HepG2 (cell line): ENCODE data around the gene ZCCHC7. TPM values are rescaled to one million over a fixed set of nuclear protein-coding genes. Genes with fewer than 3 reads are reported as not detected.

Source experiments
- ATAC-seq: fragments of 200-7000 bp; cut with Tn5 transposase; 3 replicates; pipeline ENCODE4 v1.9.1; 2020; ENCODE audit warnings: mild to moderate bottlenecking, moderate library complexity
- BruUV-seq: library from RNA; stranded (reverse); fragments of 400-500 nt; replicated peaks from 2 replicates; lab custom pipeline; 2021; lab: Mats Ljungman, UMichigan
- CTCF ChIA-PET: fragments of 300-600 bp; formaldehyde crosslinking; extraction: SDS; loops from one replicate; lab custom pipeline; 2021; ENCODE audit warnings: low total read pairs, inconsistent platforms, low intra/inter-chr PET ratio; lab: Yijun Ruan, JAX
- POLR2A ChIA-PET: fragments of 350-600 bp; sonication (Branson Sonifier 250); formaldehyde crosslinking; loops from one replicate; lab custom pipeline; 2020; ENCODE audit warnings: antibody characterized with exemption, inconsistent platforms; lab: Yijun Ruan, JAX
- DNase-seq: peaks from one replicate; pipeline ENCODE4 v3.0.0-alpha.2; 2015; ENCODE audit warnings: low spot score
- FAIRE-seq: peaks from 3 replicates; lab custom pipeline; 2011; peaks lifted over from hg19 to GRCh38; lab: Jason Lieb, UNC
- H2AFZ ChIP-seq: one replicate; pipeline ENCODE4 v1.6.1; 2011; ENCODE audit warnings: low read length, inconsistent platforms
- H3K27ac ChIP-seq: fragments of 300-600 bp; 3 replicates; pipeline ENCODE4 v1.8.0; 2011; ENCODE audit warnings: mixed run types, mild to moderate bottlenecking, mixed read lengths, low read length, inconsistent platforms; ENCODE audit not compliant: insufficient read depth; ENCODE audit errors: extremely low read length
- H3K27me3 ChIP-seq, 2 experiments: fragments of 200-600 bp in 1 of 2; 2 replicates in 1 of 2; 3 replicates in 1 of 2; pipeline versions ENCODE4 v1.6.0 to v1.8.0; 2011; ENCODE audit warnings: low read length in 2 of 2, mild to moderate bottlenecking in 2 of 2, moderate library complexity in 2 of 2, inconsistent platforms in 1 of 2; ENCODE audit not compliant: insufficient read depth in 2 of 2, control insufficient read depth in 1 of 2
- H3K36me3 ChIP-seq, 2 experiments: fragments of 200-600 bp in 1 of 2; replicated peaks in 1 of 2; 2 replicates in 1 of 2; 3 replicates in 1 of 2; pipeline versions ENCODE4 v1.5.1 to v1.8.0; 2011; ENCODE audit warnings: low read length in 2 of 2, inconsistent platforms in 1 of 2; ENCODE audit not compliant: insufficient read depth in 2 of 2, control insufficient read depth in 1 of 2
- H3K4me1 ChIP-seq: 2 replicates; pipeline ENCODE4 v1.5.1; 2012; ENCODE audit warnings: low read length, inconsistent platforms; ENCODE audit not compliant: insufficient read depth
- H3K4me2 ChIP-seq: 2 replicates; pipeline ENCODE4 v1.6.0; 2011; ENCODE audit warnings: low read depth, low read length, inconsistent platforms
- H3K4me3 ChIP-seq, 3 experiments: fragments of 200-600 bp in 1 of 3; sonication (generic), shearing (Covaris generic) in 1 of 3; replicated peaks in 1 of 3; 2 replicates each; pipeline ENCODE4 v1.5.1; 2011 to 2016; ENCODE audit warnings: low read length in 3 of 3, inconsistent platforms in 2 of 3, low read depth in 2 of 3, mild to moderate bottlenecking in 2 of 3, control low read depth in 1 of 3, mixed read lengths in 1 of 3; ENCODE audit not compliant: insufficient read depth in 1 of 3
- H3K79me2 ChIP-seq: one replicate; pipeline ENCODE4 v1.6.1; 2011; ENCODE audit warnings: low read length, inconsistent platforms; ENCODE audit not compliant: insufficient read depth
- H3K9ac ChIP-seq: 2 replicates; pipeline ENCODE4 v1.6.0; 2011; ENCODE audit warnings: mild to moderate bottlenecking, low read depth, low read length, inconsistent platforms; ENCODE audit not compliant: insufficient read depth
- H3K9me3 ChIP-seq: 2 replicates; pipeline ENCODE4 v1.5.1; 2012; ENCODE audit warnings: mild to moderate bottlenecking, low read length
- H4K20me1 ChIP-seq: 2 replicates; pipeline ENCODE4 v1.6.0; 2011; ENCODE audit warnings: inconsistent platforms, mild to moderate bottlenecking, low read length, moderate library complexity; ENCODE audit not compliant: insufficient read depth
- ARNTL ChIP-seq: sonication (generic); formaldehyde crosslinking; IDR thresholded peaks from 2 replicates; pipeline ENCODE4 v1.4.0; 2020; ENCODE audit warnings: mild to moderate bottlenecking, missing genetic modification reagents
- CENPT ChIP-seq: sonication (generic); formaldehyde crosslinking; IDR thresholded peaks from 2 replicates; pipeline ENCODE4 v1.8.0; 2022; ENCODE audit warnings: low read depth, mild to moderate bottlenecking, moderate library complexity, missing genetic modification reagents
- DR1 ChIP-seq: sonication (generic); formaldehyde crosslinking; IDR thresholded peaks from 2 replicates; pipeline ENCODE4 v1.8.0; 2021; ENCODE audit warnings: mild to moderate bottlenecking, missing genetic modification reagents, inconsistent platforms
- HNF1A ChIP-seq, 2 experiments: sonication (generic) in 1 of 2; formaldehyde crosslinking in 1 of 2; IDR thresholded peaks; 2 replicates each; pipeline versions ENCODE4 v1.4.0 to v1.6.1; 2016 to 2020; ENCODE audit warnings: borderline replicate concordance in 1 of 2, low read depth in 1 of 2, mild to moderate bottlenecking in 1 of 2, missing genetic modification reagents in 1 of 2
- NCOR1 ChIP-seq: fragments of 200-600 bp; sonication (generic); IDR thresholded peaks from 2 replicates; pipeline ENCODE4 v1.7.0; 2017; ENCODE audit warnings: antibody characterized with exemption, low read length, borderline replicate concordance
- NKX3-1 ChIP-seq: sonication (generic); formaldehyde crosslinking; IDR thresholded peaks from 2 replicates; pipeline ENCODE4 v1.5.0; 2020; ENCODE audit warnings: missing genetic modification reagents
- PAWR ChIP-seq: sonication (generic); formaldehyde crosslinking; IDR thresholded peaks from 2 replicates; pipeline ENCODE4 v1.4.0; 2020; ENCODE audit warnings: missing genetic modification reagents, mild to moderate bottlenecking, borderline replicate concordance
- RBAK ChIP-seq: sonication (generic); formaldehyde crosslinking; IDR thresholded peaks from 2 replicates; pipeline ENCODE4 v1.5.1; 2020; ENCODE audit warnings: mild to moderate bottlenecking, missing genetic modification reagents
- SRSF9 ChIP-seq: fragments of 200-400 bp; formaldehyde crosslinking; IDR thresholded peaks from 2 replicates; pipeline ENCODE4 v1.6.1; 2018; ENCODE audit warnings: borderline replicate concordance, mild to moderate bottlenecking, low read depth, low read length; ENCODE audit not compliant: insufficient read depth, poor library complexity, severe bottlenecking
- ZFP36L2 ChIP-seq: sonication (generic); formaldehyde crosslinking; IDR thresholded peaks from 2 replicates; pipeline ENCODE4 v1.4.0; 2020; ENCODE audit warnings: missing genetic modification reagents
- ZMAT5 ChIP-seq: sonication (generic); formaldehyde crosslinking; IDR thresholded peaks from 2 replicates; pipeline ENCODE4 v1.5.0; 2020; ENCODE audit warnings: mild to moderate bottlenecking, low read depth, missing genetic modification reagents, borderline replicate concordance
- ZNF503 ChIP-seq: sonication (generic); formaldehyde crosslinking; IDR thresholded peaks from 2 replicates; pipeline ENCODE4 v1.4.0; 2020; ENCODE audit warnings: missing genetic modification reagents
- ZNF782 ChIP-seq: sonication (generic); formaldehyde crosslinking; IDR thresholded peaks from 2 replicates; pipeline ENCODE4 v1.4.0; 2020; ENCODE audit warnings: missing genetic modification reagents, mild to moderate bottlenecking, borderline replicate concordance
- in situ Hi-C: cut with HindIII; loops from 2 replicates; pipeline ENCODE4 v1.10.0; 2017; ENCODE audit warnings: low pct_unique_long_range_greater_than_20kb; ENCODE audit not compliant: extremely low pct_ligation_motif_present
- intact Hi-C: fragments of 100-400 bp; cut with micrococcal nuclease; formaldehyde crosslinking; loops from one replicate; pipeline ENCODE4 v1.10.0; 2022; ENCODE audit not compliant: unreplicated experiment
- polyA plus RNA-seq, 8 experiments: library from polyadenylated mRNA; depleted of rRNA in 3 of 8; stranded (reverse) in 7 of 8; unstranded in 1 of 8; fragments of >200 nt; fragmentation: Illumina TruSeq in 4 of 8; extraction: Trizol in 4 of 8; gene quantifications; 2 replicates each; pipeline versions ENCODE4 v1.2.1 to v1.2.3, GENCODE V29; 2011 to 2016; ENCODE audit warnings: low read depth in 4 of 8, missing spikeins in 1 of 8, mixed read lengths in 1 of 8; ENCODE audit not compliant: insufficient read depth in 1 of 8
- total RNA-seq, 5 experiments: library from RNA; depleted of rRNA; stranded (reverse); fragments of >200 nt; fragmentation: Illumina TruSeq; extraction: Trizol; gene quantifications; 2 replicates each; pipeline ENCODE4 v1.2.3, GENCODE V29; 2016; ENCODE audit warnings: low read depth in 1 of 5
- TF ChIP-seq, protein P1 (sequence below): IDR thresholded peaks from 2 replicates; pipeline ENCODE4 v1.6.1; 2016; ENCODE audit warnings: missing genetic modification reagents, missing compliant biosample characterization

Gene ZCCHC7
- total and polyA plus RNA-seq, 2 of the 13 experiments (the other 11 are each of a cell fraction or from before 2014, with no cell fraction given), result 13.6 to 19.3 TPM

DNA sequence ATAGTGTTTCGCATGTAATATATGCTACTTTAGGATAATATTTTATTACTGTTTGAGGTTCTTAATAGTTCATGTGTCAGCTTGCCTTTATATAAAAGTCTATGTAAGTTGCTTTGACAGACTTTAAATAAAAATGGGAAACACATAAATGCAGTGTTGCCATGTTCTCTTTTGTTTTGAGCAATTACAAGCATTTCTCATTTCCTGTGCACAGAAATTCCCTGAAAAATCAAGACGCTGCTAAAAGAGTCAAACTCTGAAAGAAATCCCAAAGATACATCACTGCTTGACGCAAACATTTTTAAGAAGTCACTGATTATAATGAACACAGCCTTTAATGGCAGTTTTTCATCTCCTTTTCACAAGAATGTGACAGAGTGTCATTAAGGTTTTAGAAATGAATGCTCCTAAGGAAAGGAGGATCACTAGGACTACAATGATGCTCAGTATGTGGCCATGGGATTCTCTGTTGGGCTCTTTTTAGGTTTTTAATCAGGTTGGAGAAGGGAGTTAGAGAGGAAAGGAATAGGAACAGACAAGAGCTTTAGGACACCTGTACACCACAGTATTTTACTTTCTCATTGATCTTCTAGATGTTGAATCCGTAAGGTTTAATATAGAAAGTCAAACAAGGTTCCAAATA lies 29.4 kb downstream of the ZCCHC7 start (continued):
- no peak for TF ChIP-seq ZFP36L2 (CRISPR knock-in tag)
- TF ChIP-seq RBAK (CRISPR knock-in tag), result no peak
- no peak for TF ChIP-seq SRSF9
- no peak for TF ChIP-seq ZNF782
- TF ChIP-seq DR1 (CRISPR knock-in tag), result no peak
- no peak for TF ChIP-seq NKX3-1 (CRISPR knock-in tag)
- TF ChIP-seq, protein P1, sequence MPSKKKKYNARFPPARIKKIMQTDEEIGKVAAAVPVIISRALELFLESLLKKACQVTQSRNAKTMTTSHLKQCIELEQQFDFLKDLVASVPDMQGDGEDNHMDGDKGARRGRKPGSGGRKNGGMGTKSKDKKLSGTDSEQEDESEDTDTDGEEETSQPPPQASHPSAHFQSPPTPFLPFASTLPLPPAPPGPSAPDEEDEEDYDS, result no peak

GRCh38 chr9:37150415-37150814 lies 30.0 kb downstream of the ZCCHC7 start:
- Histone ChIP-seq H3K79me2 (no peaks in the 10 kb centered on the region), H3K9ac (no peak overlapping the region), H3K36me3 (peaks cover 0 to 1% of the 10 kb centered on the region in 2 experiments; a peak in 3 of 5 replicates), H3K4me3 (no peak overlapping the region), H3K4me2 (no peak overlapping the region), H3K9me3 (no peaks in the 10 kb centered on the region), H3K27ac (no peak overlapping the region), H3K27me3 (no peaks in the 10 kb centered on the region), H3K4me1 (no peaks in the 10 kb centered on the region), H2AFZ (no peak overlapping the region), H4K20me1 (no peaks in the 10 kb centered on the region)
- DNase-seq (no peak), ATAC-seq (no peak), FAIRE-seq (no peak)
- no TSS peak for BruUV-seq
- in situ Hi-C loops, result no loop called here
- ChIA-PET POLR2A (no interaction called here), CTCF (no interaction called here)
- intact Hi-C loops, result no loop called here
- no peak for TF ChIP-seq PAWR (CRISPR knock-in tag)
- no peak for TF ChIP-seq NCOR1
- no peak for TF ChIP-seq ZNF503 (CRISPR knock-in tag)
- TF ChIP-seq CENPT (CRISPR knock-in tag), result no peak
- TF ChIP-seq ARNTL (CRISPR knock-in tag), result no peak
- TF ChIP-seq ZMAT5, result no peak
- no peak for TF ChIP-seq HNF1A (IDR thresholded peaks at IDR 0.05; ENCODE audit: low read depth)
- no peak for TF ChIP-seq HNF1A (CRISPR knock-in tag; IDR thresholded peaks at IDR 0.05; ENCODE audit: borderline replicate concordance)
